GM19025 (cell line): ENCODE results near the gene TROAP.
"Not testable (repeated sequence)": the region's sequence is repeated elsewhere in the genome, so short reads cannot be mapped to it uniquely, and the experiment has no call there.

Experiments used
- ATAC-seq: cut with Tn5 transposase; IDR thresholded peaks from one replicate; pipeline ENCODE4 v1.9.1; 2021; ENCODE audit warnings: mild to moderate bottlenecking, low read depth, moderate library complexity; ENCODE audit not compliant: unreplicated experiment

The TROAP gene

GRCh38 chr12:49327887-49328286 lies 4.8 kb downstream of the TROAP start:
- ATAC-seq: no peak

GRCh38 chr12:49328816-49329215 lies 5.8 kb downstream of the TROAP start:
- no peak for ATAC-seq

DNA sequence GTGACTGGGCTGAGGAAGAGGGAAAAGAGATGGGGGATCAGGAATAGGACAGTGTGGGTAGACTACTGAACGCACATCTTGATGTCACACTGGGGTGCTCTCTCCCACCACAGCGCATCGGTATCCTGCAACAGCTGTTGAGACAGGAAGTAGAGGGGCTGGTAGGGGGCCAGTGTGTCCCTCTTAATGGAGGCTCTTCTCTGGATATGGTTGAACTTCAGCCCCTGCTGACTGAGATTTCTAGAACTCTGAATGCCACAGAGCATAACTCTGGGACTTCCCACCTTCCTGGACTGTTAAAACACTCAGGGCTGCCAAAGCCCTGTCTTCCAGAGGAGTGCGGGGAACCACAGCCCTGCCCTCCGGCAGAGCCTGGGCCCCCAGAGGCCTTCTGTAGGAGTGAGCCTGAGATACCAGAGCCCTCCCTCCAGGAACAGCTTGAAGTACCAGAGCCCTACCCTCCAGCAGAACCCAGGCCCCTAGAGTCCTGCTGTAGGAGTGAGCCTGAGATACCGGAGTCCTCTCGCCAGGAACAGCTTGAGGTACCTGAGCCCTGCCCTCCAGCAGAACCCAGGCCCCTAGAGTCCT lies 7.1 kb downstream of the TROAP start:
- no peak for ATAC-seq

- no peak for ATAC-seq
Measured at GRCh38 chr12:49330631-49331379, 7.8 kb downstream of the TROAP start.

DNA sequence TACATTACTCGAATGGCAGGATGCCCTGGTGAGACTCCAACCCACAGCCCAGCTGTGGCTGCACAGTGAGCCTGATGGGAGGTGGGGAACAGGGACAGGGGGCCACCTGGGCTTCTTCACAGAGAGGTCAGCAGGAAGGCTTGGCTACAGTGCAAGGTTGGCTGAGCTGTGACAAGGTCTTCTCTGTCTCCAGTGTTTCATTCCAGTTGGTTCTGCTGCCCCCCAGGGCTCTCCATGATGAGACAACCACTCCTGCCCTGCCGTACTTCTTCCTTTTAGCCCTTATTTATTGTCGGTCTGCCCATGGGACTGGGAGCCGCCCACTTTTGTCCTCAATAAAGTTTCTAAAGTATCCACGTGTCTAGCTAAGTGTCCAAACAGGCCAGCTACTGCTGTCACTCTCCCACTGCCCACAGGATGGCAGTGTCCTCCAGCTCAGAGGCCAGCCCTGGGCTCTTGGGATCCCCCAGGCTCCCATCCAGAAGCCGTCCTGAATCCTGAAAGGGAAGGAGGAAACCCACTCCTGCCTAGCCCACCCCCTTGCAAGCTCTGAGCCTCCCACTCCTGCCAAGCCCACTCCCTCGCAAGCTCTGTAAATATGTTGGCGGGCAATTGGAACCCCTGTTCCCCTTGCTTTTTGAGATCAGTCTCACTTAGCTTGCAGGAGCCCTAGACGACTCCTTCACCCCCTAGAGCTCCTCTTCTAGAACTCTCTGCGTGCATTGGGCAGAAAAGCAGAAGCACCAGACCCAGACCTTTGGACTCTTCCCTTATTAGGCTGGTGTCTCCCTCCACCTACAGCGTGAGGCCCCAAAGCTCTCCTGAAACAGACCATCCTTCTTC lies 8.5 kb downstream of the TROAP start:
- ATAC-seq: no peak

- ATAC-seq: no peak
Measured at GRCh38 chr12:49332441-49332861, 9.4 kb downstream of the TROAP start.

DNA sequence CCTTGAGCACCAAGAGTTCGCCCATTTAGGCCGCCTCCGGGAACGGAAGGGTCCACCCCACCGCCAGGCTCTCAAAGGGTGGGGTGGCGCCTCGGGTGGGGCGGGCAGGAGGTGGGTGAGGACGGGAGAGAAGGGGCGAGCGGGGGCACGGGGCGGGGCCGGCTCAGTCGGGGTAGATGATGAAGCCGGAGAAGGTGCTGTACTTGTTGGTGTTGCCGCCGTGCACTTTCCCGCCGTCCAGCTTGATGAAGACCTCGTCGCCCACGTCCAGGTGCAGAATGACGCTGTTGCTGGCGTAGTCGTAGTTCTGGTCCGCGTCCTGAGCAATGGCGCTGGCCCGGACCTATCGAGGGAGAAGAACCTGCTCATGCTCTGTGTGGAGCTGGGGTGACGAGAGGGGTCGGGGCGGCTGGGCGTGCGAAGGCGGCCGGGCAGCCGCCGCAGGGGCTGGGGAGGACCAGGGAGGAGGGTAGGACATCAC lies 9.9 kb downstream of the TROAP start:
- ATAC-seq: no peak

- not testable (repeated sequence) for ATAC-seq
Measured at GRCh38 chr12:49333778-49334177, 10.7 kb downstream of the TROAP start.

DNA sequence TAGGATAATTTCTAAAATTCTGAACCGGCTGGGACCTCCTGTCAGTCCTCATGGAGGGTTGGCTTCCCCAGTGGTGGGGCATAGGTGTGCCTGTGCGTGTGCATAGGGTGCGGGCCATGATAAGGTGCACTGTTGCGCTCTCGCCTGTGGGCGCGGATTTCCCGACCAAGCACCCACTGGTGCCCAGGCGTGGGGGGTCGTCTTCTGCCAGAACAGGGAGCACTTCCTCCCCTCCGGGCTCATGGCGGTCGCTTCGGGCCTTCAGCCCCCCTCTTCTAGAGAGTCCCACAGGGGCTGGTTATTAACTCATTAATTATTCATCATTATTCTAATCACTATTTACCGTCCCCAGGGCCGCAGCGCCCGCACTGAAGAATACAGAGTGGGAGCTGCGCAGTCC lies 11.2 kb downstream of the TROAP start:
- no peak for ATAC-seq

DNA sequence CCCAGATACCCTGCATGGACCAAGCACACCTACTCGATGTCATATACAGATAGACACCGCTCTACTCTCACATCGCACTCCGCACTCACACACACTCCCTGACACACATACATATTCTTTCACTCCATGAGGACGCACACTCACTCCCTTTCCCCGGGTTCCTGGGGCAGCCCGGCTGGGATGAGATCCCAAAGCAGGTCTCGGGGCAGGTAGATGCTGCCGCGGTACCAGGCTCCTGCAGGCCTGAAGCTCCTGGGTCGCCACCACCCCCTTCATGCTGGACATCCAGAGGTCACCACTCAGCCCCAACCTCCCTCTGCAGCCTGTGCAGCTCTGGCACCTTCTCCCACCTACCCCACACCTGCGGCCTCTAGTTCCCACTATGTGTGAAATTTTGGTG lies 11.6 kb downstream of the TROAP start:
- ATAC-seq: no peak

- ATAC-seq: no peak
Measured at GRCh38 chr12:49335118-49335954, 12.3 kb downstream of the TROAP start.

DNA sequence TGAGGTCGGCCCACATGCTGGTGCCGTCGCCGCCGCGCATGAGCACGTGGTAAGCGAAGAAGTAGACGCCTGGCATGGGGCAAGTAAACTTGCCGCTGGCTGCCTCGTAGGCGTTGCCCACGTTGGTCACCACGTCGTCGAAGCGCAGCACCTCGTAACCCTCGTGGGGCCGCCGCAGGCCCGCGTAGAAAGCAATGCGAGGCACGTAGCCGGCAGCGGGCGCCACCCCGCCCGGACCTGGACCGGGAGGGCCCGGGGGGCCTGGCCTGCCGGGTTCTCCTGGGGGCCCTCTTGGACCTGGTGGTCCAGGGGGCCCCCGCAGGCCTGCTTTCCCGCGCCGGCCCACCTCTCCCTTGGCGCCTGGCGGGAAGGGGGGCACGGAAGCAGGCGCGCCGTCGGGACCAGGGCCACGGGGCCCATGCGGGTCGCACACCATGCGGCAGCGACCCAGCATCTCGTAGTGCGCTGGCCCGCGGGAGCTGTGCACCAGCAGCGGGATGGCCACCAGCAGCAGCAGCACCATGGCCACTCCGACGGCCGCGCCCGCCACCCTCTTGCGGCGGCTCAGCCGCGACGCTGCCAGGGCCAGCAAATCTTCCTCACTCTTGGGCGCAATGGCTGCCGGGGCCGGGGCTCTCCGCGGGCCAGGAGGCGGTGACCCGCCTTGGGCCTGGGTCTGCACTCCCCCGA lies 13.0 kb downstream of the TROAP start:
- no peak for ATAC-seq

DNA sequence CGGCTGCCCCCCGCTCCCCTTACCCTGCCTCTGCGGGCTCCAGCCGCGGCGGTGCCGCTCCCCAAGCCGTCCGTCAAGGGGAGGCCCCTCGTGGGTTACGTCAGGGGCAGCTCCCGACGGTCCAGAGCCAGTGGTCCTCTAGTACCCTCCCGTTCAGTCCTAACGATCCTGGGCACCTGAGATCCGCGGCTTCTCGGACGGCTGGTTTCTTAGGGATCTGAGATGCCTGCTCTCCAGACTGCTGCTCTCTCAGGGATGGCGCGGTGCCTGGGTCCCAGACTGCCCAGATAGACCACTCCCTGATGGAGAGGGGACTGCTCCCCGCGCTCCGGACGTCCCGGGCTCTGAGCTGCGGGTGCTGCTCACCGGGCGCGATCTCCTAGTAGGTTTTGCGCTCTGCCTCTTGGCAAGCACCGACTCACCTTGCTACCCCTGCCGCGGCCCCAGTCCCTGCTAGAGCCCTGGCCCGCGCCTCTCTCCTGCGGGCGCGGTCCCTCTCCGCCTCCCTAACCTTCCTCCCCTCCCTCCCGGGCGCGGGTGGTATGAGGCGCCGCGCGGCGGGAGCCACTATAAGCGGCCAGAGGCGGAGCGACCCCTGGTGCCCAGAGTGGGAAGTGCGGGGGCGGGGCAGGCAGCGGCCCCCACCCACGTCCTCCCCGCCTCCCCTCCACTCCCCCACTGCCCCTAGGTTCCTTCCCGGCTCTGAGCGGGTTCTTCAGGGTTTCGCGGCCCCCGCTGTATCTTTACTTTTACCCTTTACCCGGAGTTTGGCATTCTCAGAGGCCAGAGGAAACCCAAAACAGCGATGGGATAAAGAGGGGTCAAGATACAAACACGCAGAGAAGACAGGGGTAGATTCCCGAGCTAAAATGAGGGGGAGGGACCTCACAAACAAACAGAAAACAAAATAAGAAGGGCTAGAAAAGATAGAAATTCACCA lies 13.9 kb downstream of the TROAP start, which contains the start of gene C1QL4:
TSS of gene C1QL4 (minus strand) at position 544 of the 940 bp plus-strand sequence. CDS start 711 bp downstream, outside the sequence.
- ATAC-seq: peak; percentile 73

DNA sequence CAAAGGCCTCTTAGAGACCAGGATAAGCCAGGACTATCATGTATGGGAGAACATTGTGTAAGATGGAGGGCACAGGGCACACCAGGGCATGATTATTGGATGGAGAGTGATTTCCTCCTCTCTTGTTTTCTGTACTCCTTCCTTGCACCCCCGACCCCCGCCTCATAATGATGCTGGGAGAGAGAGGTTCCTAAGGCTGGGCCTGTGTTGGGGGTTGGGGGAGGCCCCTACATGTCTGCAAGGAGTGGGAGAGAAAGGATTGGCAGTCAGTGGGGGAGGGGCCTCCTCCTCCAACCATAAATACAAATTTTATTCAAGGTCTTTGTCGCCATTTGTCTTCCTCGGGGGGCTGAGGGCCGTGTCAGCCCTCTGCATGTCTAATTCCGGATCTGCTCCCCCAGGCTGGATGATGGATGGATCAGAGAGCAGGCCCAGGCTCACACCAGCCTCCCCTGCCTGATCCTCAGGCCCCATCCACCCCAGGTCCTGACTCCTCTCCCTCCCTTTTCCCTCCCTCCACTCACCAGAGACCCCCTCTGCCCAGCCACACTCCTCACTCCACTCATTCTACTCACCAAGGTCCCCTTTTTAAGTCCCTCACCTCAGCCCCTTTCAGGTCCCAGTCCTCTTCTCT lies 15.9 kb downstream of the TROAP start:
- no peak for ATAC-seq

DNA sequence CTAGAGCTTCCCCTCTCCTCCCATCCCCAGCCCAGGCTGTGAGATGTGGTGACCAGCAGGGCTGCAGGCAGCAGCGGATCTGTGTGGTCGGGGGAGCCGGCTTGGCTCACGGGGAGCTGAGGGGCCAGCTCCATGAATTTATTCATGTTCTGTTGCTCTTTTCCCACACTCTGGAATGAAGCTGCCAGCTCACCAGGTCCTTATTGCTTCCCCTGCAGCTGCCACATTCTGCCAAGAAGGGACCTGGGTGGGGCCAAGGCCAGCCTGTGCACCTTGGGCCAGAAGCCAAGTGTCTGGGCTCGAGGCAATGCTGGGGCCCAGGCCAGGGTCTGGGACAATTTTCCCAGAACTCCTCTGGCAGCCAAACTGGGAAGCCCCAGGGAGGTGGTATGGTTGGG lies 16.4 kb downstream of the TROAP start:
- ATAC-seq: no peak

DNA sequence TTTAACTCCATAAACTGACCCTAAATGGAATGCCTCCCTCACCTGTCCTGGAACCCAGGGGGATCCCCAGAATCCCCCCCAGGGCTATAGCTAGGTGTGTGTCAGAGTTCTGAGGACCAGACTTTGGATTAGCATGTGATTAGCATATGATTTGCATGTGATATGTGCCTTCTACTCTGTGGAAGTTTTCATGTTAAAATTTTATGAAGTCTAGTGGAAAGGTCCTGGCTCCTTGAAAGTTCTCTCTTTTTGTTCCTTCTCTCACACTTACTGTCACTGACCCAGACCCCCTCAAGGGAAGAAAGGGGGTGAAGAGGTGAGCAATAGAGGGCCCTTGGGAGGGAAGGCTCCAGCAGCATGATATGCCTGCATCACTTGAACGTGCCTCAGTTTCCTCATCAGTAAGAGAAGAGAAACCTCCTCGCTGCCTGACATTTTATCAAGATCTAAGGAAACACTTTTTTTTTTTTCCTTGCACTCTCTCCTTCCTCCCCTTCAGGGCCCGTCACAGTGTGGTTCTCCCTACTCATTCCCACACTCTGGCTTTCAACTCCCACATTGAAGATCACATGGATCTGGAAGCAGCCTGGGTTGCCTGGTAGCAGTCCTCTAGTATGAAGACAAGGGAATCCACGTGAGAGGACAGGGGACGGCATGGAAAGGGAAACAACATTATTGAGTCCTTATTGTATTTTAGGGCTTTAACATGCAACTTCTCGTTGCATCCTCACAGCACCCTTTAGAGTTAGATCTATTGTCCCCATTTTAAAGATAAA lies 17.2 kb downstream of the TROAP start:
- no peak for ATAC-seq

GRCh38 chr12:49340971-49341776 lies 18.1 kb downstream of the TROAP start:
- ATAC-seq: no peak
